Gastrocnemius medialis (tissue), 4 donors: Measurements from ENCODE around the gene LYRM2.

ENCODE experiments used
- POLR2A ChIP-seq, 2 donors: fragments of 450-650 bp; IDR thresholded peaks; one replicate each; pipeline ENCODE4 v1.6.1; 2017; ENCODE audit warnings: antibody characterized with exemption in 2 of 2, mild to moderate bottlenecking in 2 of 2, moderate library complexity in 2 of 2
- TF ChIP-seq, protein P1 (sequence below), 5 experiments: fragments of 450-650 bp in 3 of 5; fragments of 200-600 bp in 2 of 5; sonication (generic) in 2 of 5; IDR thresholded peaks in 4 of 5; conservative IDR thresholded peaks in 1 of 5; 1 replicate in 4 of 5; 2 replicates in 1 of 5; pipeline ENCODE4 v1.5.1; 2016 to 2019; ENCODE audit warnings: antibody characterized with exemption in 5 of 5, mild to moderate bottlenecking in 3 of 5, moderate library complexity in 3 of 5

- TF ChIP-seq, protein P1, sequence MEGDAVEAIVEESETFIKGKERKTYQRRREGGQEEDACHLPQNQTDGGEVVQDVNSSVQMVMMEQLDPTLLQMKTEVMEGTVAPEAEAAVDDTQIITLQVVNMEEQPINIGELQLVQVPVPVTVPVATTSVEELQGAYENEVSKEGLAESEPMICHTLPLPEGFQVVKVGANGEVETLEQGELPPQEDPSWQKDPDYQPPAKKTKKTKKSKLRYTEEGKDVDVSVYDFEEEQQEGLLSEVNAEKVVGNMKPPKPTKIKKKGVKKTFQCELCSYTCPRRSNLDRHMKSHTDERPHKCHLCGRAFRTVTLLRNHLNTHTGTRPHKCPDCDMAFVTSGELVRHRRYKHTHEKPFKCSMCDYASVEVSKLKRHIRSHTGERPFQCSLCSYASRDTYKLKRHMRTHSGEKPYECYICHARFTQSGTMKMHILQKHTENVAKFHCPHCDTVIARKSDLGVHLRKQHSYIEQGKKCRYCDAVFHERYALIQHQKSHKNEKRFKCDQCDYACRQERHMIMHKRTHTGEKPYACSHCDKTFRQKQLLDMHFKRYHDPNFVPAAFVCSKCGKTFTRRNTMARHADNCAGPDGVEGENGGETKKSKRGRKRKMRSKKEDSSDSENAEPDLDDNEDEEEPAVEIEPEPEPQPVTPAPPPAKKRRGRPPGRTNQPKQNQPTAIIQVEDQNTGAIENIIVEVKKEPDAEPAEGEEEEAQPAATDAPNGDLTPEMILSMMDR (IDR thresholded peaks at IDR 0.05 in 4 of 5, conservative IDR thresholded peaks at IDR 0.05 in 1 of 5) = no peak
- TF ChIP-seq POLR2A (IDR thresholded peaks at IDR 0.05) = no peak
Observed at GRCh38 chr6:89605861-89606260, 32.7 kb downstream of the LYRM2 start.
